GM12874 (cell line): ENCODE results near the gene WNT3.

ENCODE experiments used
- CTCF ChIP-seq: IDR thresholded peaks from 2 replicates; pipeline ENCODE4 v1.5.1; 2011; ENCODE audit warnings: low read depth, mild to moderate bottlenecking, control low read depth, low read length, moderate library complexity; ENCODE audit not compliant: insufficient read depth

Gene WNT3

GRCh38 chr17:46780003-46780373, 38.5 kb downstream of the WNT3 start:
- TF ChIP-seq CTCF, result no peak

GRCh38 chr17:46777943-46778915, 40.3 kb downstream of the WNT3 start:
- TF ChIP-seq CTCF, result no peak

GRCh38 chr17:46776298-46777005, 42.0 kb downstream of the WNT3 start:
- no peak for TF ChIP-seq CTCF

- no peak for TF ChIP-seq CTCF
Observed at GRCh38 chr17:46774108-46774737, 44.3 kb downstream of the WNT3 start.

- TF ChIP-seq CTCF, result no peak
Observed at GRCh38 chr17:46773676-46774075, 44.8 kb downstream of the WNT3 start.

- no peak for TF ChIP-seq CTCF
Observed at GRCh38 chr17:46773221-46773605, 45.3 kb downstream of the WNT3 start.
